GM03348 (cell line): ENCODE measurements around the gene ATXN8OS.
"Not testable (repeated sequence)": the region's sequence is repeated elsewhere in the genome, so short reads cannot be mapped to it uniquely, and the experiment has no call there.

Experiments used
- DNase-seq: peaks from one replicate; pipeline ENCODE4 v3.0.0; 2012; ENCODE audit warnings: low spot score

ATXN8OS gene

GRCh38 chr13:70107498-70108281, at the start of gene ATXN8OS:
Gene ATXN8OS (plus strand): TSS chr13:70107826.
- DNase-seq = no peak

GRCh38 chr13:70080012-70080411, 27.6 kb upstream of the ATXN8OS start:
- DNase-seq = no peak

GRCh38 chr13:70087247-70087646, 20.4 kb upstream of the ATXN8OS start:
- DNase-seq = no peak

GRCh38 chr13:70088926-70089325, 18.7 kb upstream of the ATXN8OS start:
- no peak for DNase-seq

GRCh38 chr13:70090036-70090723, 17.4 kb upstream of the ATXN8OS start:
- DNase-seq = no peak

- DNase-seq = no peak
These were observed 9.0 kb upstream of the ATXN8OS start for GRCh38 chr13:70098669-70099068.

GRCh38 chr13:70104481-70104880, 3.1 kb upstream of the ATXN8OS start:
- no peak for DNase-seq

- no peak for DNase-seq
These were observed 515 bp upstream of the ATXN8OS start for GRCh38 chr13:70107125-70107497.

- DNase-seq = no peak
These were observed 905 bp downstream of the ATXN8OS start, which contains the start of gene KLHL1 for GRCh38 chr13:70108356-70109105. Gene KLHL1 (minus strand): TSS chr13:70108452. CDS start chr13:70107699, 753 bp downstream.

GRCh38 chr13:70117338-70117905, 9.8 kb downstream of the ATXN8OS start:
- no peak for DNase-seq

- no peak for DNase-seq
These were observed 18.1 kb downstream of the ATXN8OS start for GRCh38 chr13:70125693-70126092.

GRCh38 chr13:70128098-70128497, 20.5 kb downstream of the ATXN8OS start:
- DNase-seq = no peak

GRCh38 chr13:70142658-70143057, 35.0 kb downstream of the ATXN8OS start:
- DNase-seq = not testable (repeated sequence)

GRCh38 chr13:70162141-70162540, 54.5 kb downstream of the ATXN8OS start:
- DNase-seq = no peak

GRCh38 chr13:70170689-70171088, 63.1 kb downstream of the ATXN8OS start:
- no peak for DNase-seq

- no peak for DNase-seq
These were observed 63.5 kb downstream of the ATXN8OS start for GRCh38 chr13:70171151-70171550.

- DNase-seq = no peak
These were observed 65.4 kb downstream of the ATXN8OS start for GRCh38 chr13:70172946-70173597.

GRCh38 chr13:70173598-70173959, 66.0 kb downstream of the ATXN8OS start:
- DNase-seq = no peak

- DNase-seq = no peak
These were observed 70.7 kb downstream of the ATXN8OS start for GRCh38 chr13:70178346-70178745.
